C4-2B (cell line): ENCODE measurements around the gene BPHL.
"Not testable (repeated sequence)": the region's sequence is repeated elsewhere in the genome, so short reads cannot be mapped to it uniquely, and the experiment has no call there.

Experiments
- ZFX ChIP-seq: fragments of 450-650 bp; IDR thresholded peaks from 2 replicates; pipeline ENCODE4 v1.6.1; 2017
- TF ChIP-seq, protein P1 (sequence below): fragments of 450-650 bp; conservative IDR thresholded peaks from 2 replicates; pipeline ENCODE4 v1.5.1; 2017; ENCODE audit warnings: mild to moderate bottlenecking

DNA sequence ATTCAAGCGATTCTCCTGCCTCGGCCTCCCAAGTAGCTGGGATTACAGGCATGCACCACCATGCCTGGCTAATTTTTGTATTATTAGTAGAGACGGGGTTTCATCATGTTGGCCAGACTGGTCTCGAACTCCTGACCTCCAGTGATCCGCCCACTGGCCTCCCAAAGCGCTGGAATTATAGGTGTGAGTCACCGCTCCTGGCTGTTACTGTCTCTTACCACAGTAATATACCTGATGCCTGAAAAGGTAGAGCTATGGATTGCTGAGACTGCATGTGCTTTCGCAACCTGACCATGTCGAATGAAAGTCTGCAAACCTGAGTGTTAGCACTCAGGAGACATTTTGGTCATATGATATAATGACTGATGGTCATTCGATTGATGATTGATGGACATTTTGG, 70.7 kb downstream of the BPHL start:
- TF ChIP-seq, protein P1, sequence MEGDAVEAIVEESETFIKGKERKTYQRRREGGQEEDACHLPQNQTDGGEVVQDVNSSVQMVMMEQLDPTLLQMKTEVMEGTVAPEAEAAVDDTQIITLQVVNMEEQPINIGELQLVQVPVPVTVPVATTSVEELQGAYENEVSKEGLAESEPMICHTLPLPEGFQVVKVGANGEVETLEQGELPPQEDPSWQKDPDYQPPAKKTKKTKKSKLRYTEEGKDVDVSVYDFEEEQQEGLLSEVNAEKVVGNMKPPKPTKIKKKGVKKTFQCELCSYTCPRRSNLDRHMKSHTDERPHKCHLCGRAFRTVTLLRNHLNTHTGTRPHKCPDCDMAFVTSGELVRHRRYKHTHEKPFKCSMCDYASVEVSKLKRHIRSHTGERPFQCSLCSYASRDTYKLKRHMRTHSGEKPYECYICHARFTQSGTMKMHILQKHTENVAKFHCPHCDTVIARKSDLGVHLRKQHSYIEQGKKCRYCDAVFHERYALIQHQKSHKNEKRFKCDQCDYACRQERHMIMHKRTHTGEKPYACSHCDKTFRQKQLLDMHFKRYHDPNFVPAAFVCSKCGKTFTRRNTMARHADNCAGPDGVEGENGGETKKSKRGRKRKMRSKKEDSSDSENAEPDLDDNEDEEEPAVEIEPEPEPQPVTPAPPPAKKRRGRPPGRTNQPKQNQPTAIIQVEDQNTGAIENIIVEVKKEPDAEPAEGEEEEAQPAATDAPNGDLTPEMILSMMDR: not testable (repeated sequence)
- TF ChIP-seq ZFX: not testable (repeated sequence)
